ENCODE measurements around the gene RRP7A. TPM values are rescaled to one million over a fixed set of nuclear protein-coding genes. Genes with fewer than 3 reads are reported as not detected.

Gene RRP7A
- total and polyA plus RNA-seq, 10 of the 15 experiments (the other 5 are each of a cell fraction or from before 2014, with no cell fraction given): 2.9 to 114 (median 43.8) TPM

- no peak for FAIRE-seq
- in situ Hi-C loops (cut with MboI): no loop called here
- H3K4me1 ChIP-seq (ENCODE audit: control insufficient read depth, insufficient read depth, low read length): peaks cover 12% of the 10 kb centered on the region
- no peaks in the 10 kb centered on the region for H3K79me2 ChIP-seq (ENCODE audit: control insufficient read depth, insufficient read depth, low read length)
- H3K9ac ChIP-seq (ENCODE audit: control insufficient read depth, insufficient read depth, low read length): no peak overlapping the region
- no peak for DNase-seq (ENCODE audit: low read depth, low spot score)
- no peak overlapping the region for H2AFZ ChIP-seq (ENCODE audit: control insufficient read depth, low read depth, low read length)
- CTCF ChIA-PET: no interaction called here
- 97% methylated on average over 17 of the region's 17 CpGs for WGBS (ENCODE audit: insufficient coverage, insufficient replicate concordance, low lambda C conversion rate, missing lambda C conversion rate)
- intact Hi-C loops (cut with micrococcal nuclease; ENCODE audit: unreplicated experiment): no loop called here
- no peak for ATAC-seq
- TF ChIP-seq MAX (IDR thresholded peaks at IDR 0.05; ENCODE audit: low read depth, low read length) (no peak), TCF3 (IDR thresholded peaks at IDR 0.05; ENCODE audit: borderline replicate concordance, insufficient read depth, low read depth, low read length) (no peak), YY1 (IDR thresholded peaks at IDR 0.05; ENCODE audit: low read depth, low read length) (no peak), NBN (IDR thresholded peaks at IDR 0.05) (no peak), SMARCA5 (IDR thresholded peaks at IDR 0.05) (no peak), FOS (IDR thresholded peaks at IDR 0.05; ENCODE audit: borderline replicate concordance, extremely low read depth, insufficient read length) (no peak), TCF12 (IDR thresholded peaks at IDR 0.05; ENCODE audit: low read depth, low read length) (no peak), ZNF217 (IDR thresholded peaks at IDR 0.05) (no peak), IRF5 (IDR thresholded peaks at IDR 0.05; ENCODE audit: borderline replicate concordance) (no peak), HSF1 (IDR thresholded peaks at IDR 0.05; ENCODE audit: low read depth, low read length) (no peak), SUZ12 (IDR thresholded peaks at IDR 0.05; ENCODE audit: unreplicated experiment) (no peak), EED (IDR thresholded peaks at IDR 0.05; ENCODE audit: low read depth) (no peak), STAT1 (conservative IDR thresholded peaks at IDR 0.05) (no peak), CREM (IDR thresholded peaks at IDR 0.05; ENCODE audit: low read depth) (no peak), JUNB (IDR thresholded peaks at IDR 0.05) (no peak), MTA2 (IDR thresholded peaks at IDR 0.05; ENCODE audit: low read depth) (no peak), MEF2B (IDR thresholded peaks at IDR 0.05; ENCODE audit: partially characterized antibody, poor library complexity, severe bottlenecking) (no peak), PBX3 (IDR thresholded peaks at IDR 0.05; ENCODE audit: insufficient replicate concordance, low read depth, low read length) (no peak), CBX3 (IDR thresholded peaks at IDR 0.05; ENCODE audit: borderline replicate concordance, low read depth) (no peak)
- no peak overlapping the region for H3K4me2 ChIP-seq (ENCODE audit: control insufficient read depth, insufficient read depth)
- H3K27ac ChIP-seq (ENCODE audit: control insufficient read depth, insufficient read depth): no peak overlapping the region
- H3K36me3 ChIP-seq (ENCODE audit: control insufficient read depth in 2 of 2, insufficient read depth in 2 of 2, low read length in 1 of 2): no peaks in the 10 kb centered on the region
- POLR2A ChIA-PET: no interaction called here
- no peaks in the 10 kb centered on the region for H3K27me3 ChIP-seq (replicated peaks in 1 of 2; ENCODE audit: control insufficient read depth in 2 of 2, insufficient read depth in 2 of 2, low read length in 1 of 2)
- H3K4me3 ChIP-seq: no peak overlapping the region
- RAD21 ChIA-PET (ENCODE audit: unreplicated experiment): no interaction called here
- SMC1A ChIA-PET (ENCODE audit: uncharacterized antibody, unreplicated experiment): no interaction called here
- no peaks in the 10 kb centered on the region for H4K20me1 ChIP-seq (ENCODE audit: control insufficient read depth, insufficient read depth)
- no TSS peak for BruUV-seq (replicated peaks)
- no peaks in the 10 kb centered on the region for H3K9me3 ChIP-seq (replicated peaks; ENCODE audit: control insufficient read depth, insufficient read depth, low read length)
Measured at GRCh38 chr22:42564699-42565098, 45.1 kb upstream of the RRP7A start.
